Mesothelial cell of epicardium (in vitro differentiated cells): ENCODE measurements around the gene NCAPH2. TPM values are rescaled to one million over a fixed set of nuclear protein-coding genes. Genes with fewer than 3 reads are reported as not detected.

ENCODE experiments used
- DNase-seq, 2 experiments: peaks; one replicate each; pipeline ENCODE4 v3.0.0; 2021; ENCODE audit warnings: low spot score in 2 of 2; ENCODE audit not compliant: unreplicated experiment in 2 of 2
- H3K27ac Mint-ChIP-seq: 2 replicates; pipeline ENCODE4 v1.8.0; 2021; ENCODE audit warnings: mixed read lengths
- H3K27me3 Mint-ChIP-seq: 2 replicates; pipeline ENCODE4 v1.8.0; 2021; ENCODE audit warnings: low read depth, mixed read lengths
- H3K36me3 Mint-ChIP-seq: 2 replicates; pipeline ENCODE4 v1.8.0; 2021; ENCODE audit warnings: mixed read lengths
- H3K4me1 Mint-ChIP-seq: 2 replicates; pipeline ENCODE4 v1.8.0; 2021; ENCODE audit warnings: mixed read lengths
- H3K4me3 Mint-ChIP-seq: 2 replicates; pipeline ENCODE4 v1.8.0; 2021; ENCODE audit warnings: mild to moderate bottlenecking, moderate library complexity, mixed read lengths
- H3K9me3 Mint-ChIP-seq: 2 replicates; pipeline ENCODE4 v1.8.0; 2021; ENCODE audit warnings: mixed read lengths
- total RNA-seq: library from RNA; stranded (reverse); gene quantifications from 3 replicates; pipeline ENCODE4 v1.2.1, GENCODE V29; 2021
- TF ChIP-seq, protein P1 (sequence below): fragments of 200-600 bp; sonication (generic); IDR thresholded peaks from one replicate; pipeline ENCODE4 v1.5.0; 2021; ENCODE audit warnings: antibody characterized with exemption; ENCODE audit not compliant: unreplicated experiment

The NCAPH2 gene
- total RNA-seq, 1 donor from 2014 or later = 60.3 TPM

DNA sequence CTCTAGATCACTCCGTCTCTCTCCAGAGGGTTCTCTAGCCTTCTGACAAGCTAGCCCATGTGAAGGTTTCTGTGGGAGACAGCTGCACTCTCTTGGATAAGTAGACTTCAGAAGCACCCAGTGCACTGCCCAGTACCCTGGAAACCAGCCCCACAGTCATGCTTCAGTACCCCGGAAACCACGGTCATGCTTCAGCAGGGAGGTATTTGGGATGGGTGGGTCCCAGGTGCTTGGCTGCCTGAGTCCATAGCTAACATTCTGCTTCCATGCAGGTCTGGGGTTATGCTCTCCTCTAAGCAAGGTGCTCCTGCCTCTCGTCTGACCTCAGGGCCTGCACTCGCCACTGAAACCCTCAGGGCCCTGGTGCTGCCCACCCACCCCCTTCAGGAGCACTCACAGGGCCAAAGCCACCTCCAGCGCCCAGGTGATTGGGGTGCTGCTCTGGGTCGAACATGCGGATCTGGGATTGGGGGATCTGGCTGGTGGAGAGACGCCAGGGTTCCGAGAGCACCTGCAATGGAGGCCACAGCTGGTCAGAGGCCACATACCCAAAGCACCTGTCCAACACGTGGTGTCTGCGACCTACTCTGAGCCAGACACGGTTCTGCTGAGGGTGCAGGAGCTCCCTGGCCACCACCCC is 62.0 kb downstream of the NCAPH2 start:
- Mint-ChIP-seq H3K4me1 (no peaks in the 10 kb centered on the region), H3K27ac (no peak overlapping the region), H3K9me3 (no peaks in the 10 kb centered on the region), H3K36me3 (peaks cover 29% of the 10 kb centered on the region), H3K4me3 (no peak overlapping the region), H3K27me3 (no peaks in the 10 kb centered on the region)
- no peak for DNase-seq
- TF ChIP-seq, protein P1, sequence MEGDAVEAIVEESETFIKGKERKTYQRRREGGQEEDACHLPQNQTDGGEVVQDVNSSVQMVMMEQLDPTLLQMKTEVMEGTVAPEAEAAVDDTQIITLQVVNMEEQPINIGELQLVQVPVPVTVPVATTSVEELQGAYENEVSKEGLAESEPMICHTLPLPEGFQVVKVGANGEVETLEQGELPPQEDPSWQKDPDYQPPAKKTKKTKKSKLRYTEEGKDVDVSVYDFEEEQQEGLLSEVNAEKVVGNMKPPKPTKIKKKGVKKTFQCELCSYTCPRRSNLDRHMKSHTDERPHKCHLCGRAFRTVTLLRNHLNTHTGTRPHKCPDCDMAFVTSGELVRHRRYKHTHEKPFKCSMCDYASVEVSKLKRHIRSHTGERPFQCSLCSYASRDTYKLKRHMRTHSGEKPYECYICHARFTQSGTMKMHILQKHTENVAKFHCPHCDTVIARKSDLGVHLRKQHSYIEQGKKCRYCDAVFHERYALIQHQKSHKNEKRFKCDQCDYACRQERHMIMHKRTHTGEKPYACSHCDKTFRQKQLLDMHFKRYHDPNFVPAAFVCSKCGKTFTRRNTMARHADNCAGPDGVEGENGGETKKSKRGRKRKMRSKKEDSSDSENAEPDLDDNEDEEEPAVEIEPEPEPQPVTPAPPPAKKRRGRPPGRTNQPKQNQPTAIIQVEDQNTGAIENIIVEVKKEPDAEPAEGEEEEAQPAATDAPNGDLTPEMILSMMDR = no peak

DNA sequence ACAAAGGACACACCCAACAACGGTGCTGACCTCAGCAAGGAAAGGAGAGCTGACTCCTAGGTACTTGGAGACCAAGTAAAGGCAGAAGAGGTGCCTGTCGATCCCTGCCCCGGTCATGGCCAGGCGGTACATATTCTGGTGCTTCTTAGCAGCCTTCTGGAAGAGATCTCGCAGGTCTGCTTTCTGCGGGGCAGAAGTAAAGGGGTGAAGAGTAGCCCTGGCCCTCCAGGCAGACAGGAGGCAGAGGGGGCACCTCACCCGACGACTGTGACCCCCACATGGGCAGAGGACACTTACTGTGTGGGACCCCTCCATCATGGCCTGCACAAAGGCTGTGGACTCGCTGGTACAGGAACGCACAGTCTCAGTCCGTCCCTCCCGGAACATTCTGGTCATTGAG is 62.8 kb downstream of the NCAPH2 start:
- no peaks in the 10 kb centered on the region for H3K9me3 Mint-ChIP-seq
- H3K36me3 Mint-ChIP-seq = peaks cover 29% of the 10 kb centered on the region
- H3K27ac Mint-ChIP-seq = no peak overlapping the region
- DNase-seq = no peak
- no peak overlapping the region for H3K4me3 Mint-ChIP-seq
- no peaks in the 10 kb centered on the region for H3K27me3 Mint-ChIP-seq
- H3K4me1 Mint-ChIP-seq = no peaks in the 10 kb centered on the region
- TF ChIP-seq, protein P1 = no peak

DNA sequence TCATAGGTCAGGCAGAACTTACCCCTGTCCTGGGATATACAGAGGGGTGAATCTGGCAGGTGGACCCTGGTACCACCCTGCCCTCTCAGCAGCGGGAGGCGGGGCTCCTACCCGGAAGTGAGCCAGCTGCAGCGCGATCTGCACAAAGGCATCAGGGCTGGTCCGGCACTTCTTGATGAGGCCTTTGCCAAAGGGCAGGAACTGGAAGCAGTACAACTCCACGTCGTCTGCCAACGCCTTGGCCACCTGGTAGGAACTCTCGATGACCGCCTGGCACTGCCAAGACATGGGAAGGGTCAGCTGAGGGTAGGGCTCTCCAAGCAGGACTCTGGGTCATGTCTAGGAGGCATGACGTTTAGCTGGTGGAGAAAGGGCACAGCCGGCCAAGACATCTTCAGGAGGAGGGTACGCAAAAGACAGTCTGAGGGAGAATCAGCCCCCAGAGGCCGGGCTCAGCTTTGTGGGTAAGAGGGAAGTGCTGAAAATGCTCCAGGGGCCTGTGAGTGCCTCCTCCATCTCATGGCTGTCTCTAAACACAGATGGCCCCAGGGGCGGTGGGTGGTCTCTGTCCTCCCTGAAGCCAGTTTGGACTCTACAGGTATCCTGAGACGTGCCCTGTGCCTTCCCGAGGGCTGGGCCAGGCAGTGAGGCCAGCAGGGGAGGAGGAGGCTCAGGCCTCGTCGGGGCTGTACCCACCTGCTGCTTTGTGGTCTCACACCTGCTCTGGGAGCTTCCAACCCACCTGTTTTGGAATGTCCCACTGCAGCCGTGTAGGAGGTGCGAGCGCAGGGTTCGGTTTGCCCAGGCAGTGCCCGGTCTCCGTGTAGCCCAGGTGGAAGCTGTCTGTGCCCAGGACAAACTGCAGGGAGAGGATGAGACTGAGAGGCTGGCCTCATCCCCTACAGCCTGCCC is 63.5 kb downstream of the NCAPH2 start:
- no peak for DNase-seq
- H3K4me3 Mint-ChIP-seq = no peak overlapping the region
- no peak overlapping the region for H3K27ac Mint-ChIP-seq
- H3K9me3 Mint-ChIP-seq = no peaks in the 10 kb centered on the region
- peaks cover 29% of the 10 kb centered on the region for H3K36me3 Mint-ChIP-seq
- TF ChIP-seq, protein P1 = no peak
- H3K27me3 Mint-ChIP-seq = no peaks in the 10 kb centered on the region
- no peaks in the 10 kb centered on the region for H3K4me1 Mint-ChIP-seq

DNA sequence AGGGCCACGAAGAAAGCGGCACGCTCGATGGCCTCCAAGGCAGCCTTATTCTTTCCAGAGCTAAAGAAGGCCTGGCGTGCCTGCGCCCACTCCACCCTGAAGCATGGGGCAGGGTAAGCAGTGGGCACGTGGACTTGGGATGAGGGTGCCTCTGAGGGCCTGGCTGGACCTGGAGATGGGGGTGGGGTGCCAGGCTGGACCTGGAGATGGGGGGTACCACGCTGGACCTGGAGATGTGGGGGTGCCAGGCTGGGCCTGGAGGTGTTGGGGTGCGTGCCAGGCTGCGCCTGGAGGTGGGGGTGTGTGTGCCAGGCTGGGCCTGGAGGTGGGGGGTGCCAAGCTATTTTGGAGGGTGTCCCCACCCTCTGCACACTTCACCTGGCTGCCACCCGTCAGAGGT is 64.9 kb downstream of the NCAPH2 start:
- no peaks in the 10 kb centered on the region for H3K4me1 Mint-ChIP-seq
- no peaks in the 10 kb centered on the region for H3K27me3 Mint-ChIP-seq
- no peak overlapping the region for H3K4me3 Mint-ChIP-seq
- H3K27ac Mint-ChIP-seq = no peak overlapping the region
- TF ChIP-seq, protein P1 = no peak
- DNase-seq = no peak
- peaks cover 25% of the 10 kb centered on the region for H3K36me3 Mint-ChIP-seq
- no peaks in the 10 kb centered on the region for H3K9me3 Mint-ChIP-seq

DNA sequence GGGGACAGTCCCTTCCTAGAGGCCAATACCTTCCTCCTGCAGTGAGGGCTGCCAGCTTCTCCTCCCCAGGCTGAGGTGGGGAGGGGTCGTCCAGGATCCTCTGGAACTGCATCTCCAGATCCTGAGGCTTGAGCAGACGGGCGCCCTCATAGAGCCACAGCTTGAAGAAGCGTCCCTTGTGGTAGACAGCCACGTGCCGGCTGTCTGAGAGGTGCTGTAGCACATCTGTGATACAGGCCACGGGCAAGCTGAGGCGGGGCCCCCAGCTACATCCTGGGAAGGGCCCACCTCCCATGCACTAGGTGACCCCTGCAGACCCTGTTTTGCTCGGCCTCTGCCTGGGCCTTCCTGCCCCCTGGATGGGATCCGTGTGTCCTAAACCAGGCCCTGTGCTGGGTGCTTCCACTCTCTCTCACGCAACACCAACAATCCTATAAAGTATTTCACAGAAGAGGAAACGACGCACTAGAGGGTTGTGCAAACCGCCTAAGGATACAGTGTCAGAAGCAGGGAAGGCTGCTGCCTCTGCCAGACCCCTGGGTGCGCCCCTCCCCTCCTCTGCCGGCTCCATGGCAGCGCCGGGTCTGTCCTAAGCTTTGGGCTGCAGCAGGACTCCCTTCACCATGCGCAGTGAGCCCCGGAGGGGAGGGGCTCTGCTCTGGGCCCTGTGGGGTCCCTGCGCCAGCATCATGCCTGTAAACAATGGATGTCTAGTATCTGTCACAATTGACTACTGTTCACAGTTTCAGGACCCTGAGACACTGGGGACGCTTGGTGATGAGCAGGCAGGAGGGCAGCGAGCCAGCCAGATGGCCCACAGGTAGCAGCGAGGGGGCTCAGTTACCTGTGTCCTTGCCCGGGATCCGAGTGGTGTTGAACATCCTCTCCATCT is 65.7 kb downstream of the NCAPH2 start:
- Mint-ChIP-seq H3K4me3 (no peak overlapping the region), H3K36me3 (peaks cover 21% of the 10 kb centered on the region), H3K4me1 (no peaks in the 10 kb centered on the region), H3K27me3 (no peaks in the 10 kb centered on the region), H3K27ac (no peak overlapping the region), H3K9me3 (no peaks in the 10 kb centered on the region)
- TF ChIP-seq, protein P1 = no peak
- no peak for DNase-seq
